HG02623 (cell line): ENCODE results near the gene RBP3.

Source experiments
- ATAC-seq: cut with Tn5 transposase; IDR thresholded peaks from one replicate; pipeline ENCODE4 v1.9.1; 2021; ENCODE audit warnings: moderate library complexity; ENCODE audit not compliant: unreplicated experiment

RBP3 gene

GRCh38 chr10:47388879-47389278 is 40.7 kb downstream of the RBP3 start:
- no peak for ATAC-seq

GRCh38 chr10:47389619-47390018 is 41.5 kb downstream of the RBP3 start:
- ATAC-seq: no peak

GRCh38 chr10:47396311-47396717 is 48.2 kb downstream of the RBP3 start:
- no peak for ATAC-seq

- ATAC-seq: no peak
These were observed 49.1 kb downstream of the RBP3 start for GRCh38 chr10:47397256-47397655.

GRCh38 chr10:47400251-47400650 is 52.1 kb downstream of the RBP3 start:
- no peak for ATAC-seq

- ATAC-seq: no peak
These were observed 52.6 kb downstream of the RBP3 start for GRCh38 chr10:47400786-47401185.

- ATAC-seq: no peak
These were observed 53.0 kb downstream of the RBP3 start for GRCh38 chr10:47401210-47401609.

GRCh38 chr10:47401874-47402640 is 53.9 kb downstream of the RBP3 start:
- no peak for ATAC-seq

GRCh38 chr10:47402641-47403301 is 54.6 kb downstream of the RBP3 start:
- ATAC-seq: no peak

- ATAC-seq: no peak
These were observed 55.5 kb downstream of the RBP3 start for GRCh38 chr10:47403446-47404318.

- ATAC-seq: no peak
These were observed 56.3 kb downstream of the RBP3 start for GRCh38 chr10:47404446-47404845.

GRCh38 chr10:47404937-47405336 is 56.8 kb downstream of the RBP3 start:
- no peak for ATAC-seq

- no peak for ATAC-seq
These were observed 57.8 kb downstream of the RBP3 start for GRCh38 chr10:47405857-47406547.

- ATAC-seq: no peak
These were observed 58.3 kb downstream of the RBP3 start for GRCh38 chr10:47406548-47406869.

- ATAC-seq: no peak
These were observed 58.9 kb downstream of the RBP3 start for GRCh38 chr10:47406870-47407691.
